H1 (cell line): ENCODE data around the gene FXYD5. TPM values are rescaled to one million over a fixed set of nuclear protein-coding genes. Genes with fewer than 3 reads are reported as not detected.

Experiments used
- CTCF ChIA-PET: fragments of 300-600 bp; sonication (Branson Sonifier 250); formaldehyde crosslinking; loops from one replicate; lab custom pipeline; 2021; ENCODE audit not compliant: partially characterized antibody; lab: Charles Lee
- POLR2A ChIA-PET: fragments of 300-600 bp; sonication (Branson Sonifier 250); formaldehyde crosslinking; loops from one replicate; lab custom pipeline; 2021; ENCODE audit warnings: inconsistent platforms; ENCODE audit not compliant: partially characterized antibody; lab: Charles Lee
- DNase-seq, 2 experiments: peaks; one replicate each; pipeline versions ENCODE4 v3.0.0 to v3.0.0-alpha.2; 2010 to 2022; ENCODE audit warnings: low spot score in 2 of 2, low read depth in 1 of 2, mixed read lengths in 1 of 2
- FAIRE-seq: peaks from 2 replicates; lab custom pipeline; 2011; peaks lifted over from hg19 to GRCh38; lab: Jason Lieb, UNC
- H2AFZ ChIP-seq: 2 replicates; pipeline ENCODE4 v1.8.1; 2012; ENCODE audit warnings: low read length, inconsistent platforms
- H2AK5ac ChIP-seq: 2 replicates; pipeline ENCODE4 v1.6.1; 2013; ENCODE audit warnings: low read depth, low read length
- H2BK120ac ChIP-seq: replicated peaks from 2 replicates; pipeline ENCODE3; 2013; ENCODE audit warnings: low read depth, low read length, inconsistent platforms
- H2BK12ac ChIP-seq: 2 replicates; pipeline ENCODE4 v1.6.1; 2013; ENCODE audit warnings: low read depth, low read length
- H2BK15ac ChIP-seq: 2 replicates; pipeline ENCODE4 v1.6.1; 2013; ENCODE audit warnings: low read length
- H2BK20ac ChIP-seq: 2 replicates; pipeline ENCODE4 v1.6.1; 2013; ENCODE audit warnings: low read length
- H2BK5ac ChIP-seq: 2 replicates; pipeline ENCODE4 v1.6.1; 2013; ENCODE audit warnings: low read depth, low read length
- H3K14ac ChIP-seq: 2 replicates; pipeline ENCODE4 v1.6.1; 2013; ENCODE audit warnings: inconsistent platforms; ENCODE audit not compliant: insufficient read length
- H3K18ac ChIP-seq: 2 replicates; pipeline ENCODE4 v1.6.1; 2013; ENCODE audit warnings: low read length; ENCODE audit errors: extremely low read depth
- H3K23ac ChIP-seq: 2 replicates; pipeline ENCODE4 v1.6.1; 2013; ENCODE audit warnings: inconsistent platforms; ENCODE audit not compliant: insufficient read length
- H3K23me2 ChIP-seq: 2 replicates; pipeline ENCODE4 v1.6.1; 2013; ENCODE audit warnings: low read depth, low read length
- H3K27ac ChIP-seq: 2 replicates; pipeline ENCODE4 v1.6.1; 2011; ENCODE audit warnings: low read depth, low read length, inconsistent platforms
- H3K27me3 ChIP-seq, 4 experiments: replicated peaks in 1 of 4; 1 replicate in 1 of 4; 2 replicates in 3 of 4; pipeline versions ENCODE4 v1.6.1 to v1.8.1; 2011 to 2013; ENCODE audit warnings: low read length in 3 of 4, mild to moderate bottlenecking in 3 of 4, inconsistent platforms in 2 of 4, mixed read lengths in 2 of 4, moderate library complexity in 1 of 4; ENCODE audit not compliant: control insufficient read depth in 3 of 4, insufficient read depth in 3 of 4; ENCODE audit errors: extremely low read depth in 1 of 4
- H3K36me3 ChIP-seq, 4 experiments: 2 replicates each; pipeline versions ENCODE4 v1.6.1 to v1.8.1; 2011 to 2013; ENCODE audit warnings: mild to moderate bottlenecking in 4 of 4, low read length in 3 of 4, moderate library complexity in 2 of 4, control low read depth in 1 of 4, inconsistent platforms in 1 of 4; ENCODE audit not compliant: insufficient read depth in 4 of 4, control insufficient read depth in 2 of 4
- H3K4ac ChIP-seq: replicated peaks from 2 replicates; pipeline ENCODE3; 2013; ENCODE audit warnings: low read length, low read depth, mixed read lengths, inconsistent platforms; ENCODE audit not compliant: insufficient read length
- H3K4me1 ChIP-seq, 4 experiments: replicated peaks in 1 of 4; 1 replicate in 1 of 4; 2 replicates in 3 of 4; pipeline versions ENCODE4 v1.6.1 to v1.8.1; 2011 to 2013; ENCODE audit warnings: low read length in 3 of 4, inconsistent platforms in 2 of 4, mixed read lengths in 1 of 4; ENCODE audit not compliant: insufficient read depth in 4 of 4, control insufficient read depth in 3 of 4
- H3K4me2 ChIP-seq, 2 experiments: 2 replicates each; pipeline versions ENCODE4 v1.6.1 to v1.8.1; 2011 to 2013; ENCODE audit warnings: low read depth in 2 of 2, low read length in 2 of 2, control low read depth in 1 of 2, inconsistent platforms in 1 of 2, mild to moderate bottlenecking in 1 of 2; ENCODE audit not compliant: insufficient read depth in 1 of 2
- H3K4me3 ChIP-seq, 4 experiments: fragments of 200-600, 300-600 bp in 1 of 4; sonication (generic), shearing (Covaris generic), sonication (Bioruptor Twin) in 1 of 4; 2 replicates each; pipeline versions ENCODE4 v1.5.1 to v1.8.1; 2011 to 2016; ENCODE audit warnings: low read length in 4 of 4, low read depth in 3 of 4, control low read depth in 2 of 4, inconsistent platforms in 2 of 4, mild to moderate bottlenecking in 2 of 4, mixed read lengths in 1 of 4, moderate library complexity in 1 of 4; ENCODE audit not compliant: insufficient read depth in 2 of 4; ENCODE audit errors: extremely low read depth in 1 of 4
- H3K56ac ChIP-seq: replicated peaks from 2 replicates; pipeline ENCODE3; 2013; ENCODE audit warnings: low read depth, mild to moderate bottlenecking, mixed read lengths, low read length, inconsistent platforms; ENCODE audit not compliant: insufficient read length
- H3K79me1 ChIP-seq: 2 replicates; pipeline ENCODE4 v1.6.1; 2013; ENCODE audit warnings: low read depth, low read length, control low read depth
- H3K79me2 ChIP-seq, 2 experiments: 2 replicates each; pipeline versions ENCODE4 v1.6.1 to v1.8.1; 2012 to 2013; ENCODE audit warnings: low read length in 2 of 2, mild to moderate bottlenecking in 2 of 2, inconsistent platforms in 1 of 2; ENCODE audit not compliant: insufficient read depth in 2 of 2, control insufficient read depth in 1 of 2
- H3K9ac ChIP-seq, 4 experiments: replicated peaks in 1 of 4; 1 replicate in 1 of 4; 2 replicates in 3 of 4; pipeline versions ENCODE4 v1.6.1 to v1.8.1; 2011 to 2013; ENCODE audit warnings: low read depth in 3 of 4, low read length in 3 of 4, control low read depth in 2 of 4, mild to moderate bottlenecking in 2 of 4, moderate library complexity in 2 of 4, inconsistent platforms in 1 of 4; ENCODE audit errors: extremely low read depth in 1 of 4
- H3K9me3 ChIP-seq, 2 experiments: 2 replicates each; pipeline versions ENCODE4 v1.6.1 to v1.8.1; 2012 to 2013; ENCODE audit warnings: mild to moderate bottlenecking in 2 of 2, moderate library complexity in 2 of 2, control low read depth in 1 of 2, inconsistent platforms in 1 of 2, low read depth in 1 of 2, low read length in 1 of 2, mixed read lengths in 1 of 2; ENCODE audit not compliant: insufficient read depth in 2 of 2
- H4K20me1 ChIP-seq, 2 experiments: replicated peaks in 1 of 2; 2 replicates each; pipeline versions ENCODE3 to v1.8.1; 2011 to 2013; ENCODE audit warnings: inconsistent platforms in 2 of 2, low read length in 2 of 2, mild to moderate bottlenecking in 1 of 2; ENCODE audit not compliant: insufficient read depth in 2 of 2, control insufficient read depth in 1 of 2
- H4K5ac ChIP-seq: 2 replicates; pipeline ENCODE4 v1.6.1; 2013; ENCODE audit warnings: low read length, low read depth, mixed read lengths, inconsistent platforms; ENCODE audit not compliant: insufficient read length
- H4K8ac ChIP-seq: 2 replicates; pipeline ENCODE4 v1.8.0; 2013; ENCODE audit warnings: mild to moderate bottlenecking, moderate library complexity, low read length, inconsistent platforms; ENCODE audit not compliant: insufficient read depth; ENCODE audit errors: extremely low read depth
- H4K91ac ChIP-seq: replicated peaks from 2 replicates; pipeline ENCODE3; 2013; ENCODE audit warnings: low read length, mixed read lengths, inconsistent platforms; ENCODE audit not compliant: insufficient read length
- CBX5 ChIP-seq: fragments of 300-800, 300-1000 bp; sonication (generic); IDR thresholded peaks from 2 replicates; pipeline ENCODE4 v1.7.1; 2016; ENCODE audit warnings: antibody characterized with exemption, low read length, low read depth
- CREB1 ChIP-seq: IDR thresholded peaks from 2 replicates; pipeline ENCODE4 v1.6.1; 2012; ENCODE audit warnings: inconsistent platforms
- CTBP2 ChIP-seq: IDR thresholded peaks from 2 replicates; pipeline ENCODE4 v1.7.0; 2011; ENCODE audit warnings: borderline replicate concordance, mild to moderate bottlenecking, moderate library complexity, mixed read lengths, low read length; ENCODE audit not compliant: insufficient read depth, insufficient read length
- EGR1 ChIP-seq: IDR thresholded peaks from 2 replicates; pipeline ENCODE4 v1.6.1; 2011; ENCODE audit warnings: low read depth, low read length, borderline replicate concordance
- EP300 ChIP-seq, 2 experiments: IDR thresholded peaks; 1 replicate in 1 of 2; 2 replicates in 1 of 2; pipeline ENCODE4 v1.6.1; 2011 to 2012; ENCODE audit warnings: low read depth in 2 of 2, low read length in 2 of 2, mild to moderate bottlenecking in 2 of 2, borderline replicate concordance in 1 of 2, inconsistent platforms in 1 of 2, moderate library complexity in 1 of 2
- KDM1A ChIP-seq: fragments of 200-600, 300-600 bp; sonication (generic); IDR thresholded peaks from 2 replicates; pipeline ENCODE4 v1.7.1; 2016; ENCODE audit warnings: mild to moderate bottlenecking, low read length, borderline replicate concordance
- KDM4A ChIP-seq: IDR thresholded peaks from one replicate; pipeline ENCODE4 v1.7.1; 2012; ENCODE audit warnings: low read depth, mild to moderate bottlenecking, moderate library complexity, low read length, inconsistent platforms; ENCODE audit not compliant: severe bottlenecking
- KDM5A ChIP-seq: fragments of 200-600 bp; IDR thresholded peaks from 2 replicates; pipeline ENCODE4 v1.7.1; 2012; ENCODE audit warnings: mild to moderate bottlenecking, low read length, inconsistent platforms, mixed read lengths
- POLR2A ChIP-seq, 2 experiments: IDR thresholded peaks; 1 replicate in 1 of 2; 2 replicates in 1 of 2; pipeline ENCODE4 v1.6.1; 2011; ENCODE audit warnings: low read depth in 2 of 2, low read length in 2 of 2, mild to moderate bottlenecking in 2 of 2; ENCODE audit errors: control extremely low read depth in 1 of 2
- RAD21 ChIP-seq, 2 experiments: IDR thresholded peaks in 1 of 2; conservative IDR thresholded peaks in 1 of 2; 2 replicates each; pipeline ENCODE4 v1.6.1; 2011; ENCODE audit warnings: low read depth in 2 of 2, low read length in 2 of 2, improper control_type of control experiment in 1 of 2, inconsistent platforms in 1 of 2, mild to moderate bottlenecking in 1 of 2, moderate library complexity in 1 of 2
- SIN3A ChIP-seq, 2 experiments: IDR thresholded peaks in 1 of 2; conservative IDR thresholded peaks in 1 of 2; 2 replicates each; pipeline ENCODE4 v1.6.1; 2011 to 2012; ENCODE audit warnings: low read length in 2 of 2, improper control_type of control experiment in 1 of 2, low read depth in 1 of 2, mild to moderate bottlenecking in 1 of 2
- SRF ChIP-seq: IDR thresholded peaks from 2 replicates; pipeline ENCODE4 v1.6.1; 2011; ENCODE audit warnings: mild to moderate bottlenecking, low read depth, low read length, moderate library complexity
- WGBS, 2 experiments: shearing (Covaris generic) in 1 of 2; methylation state at CpG; one replicate each; pipeline versions ENCODE4 v1.1.6 to v1.1.7; 2013 to 2015; ENCODE audit warnings: low lambda C conversion rate in 2 of 2, mixed read lengths in 2 of 2, inconsistent platforms in 1 of 2, low coverage in 1 of 2, missing lambda C conversion rate in 1 of 2; ENCODE audit not compliant: insufficient replicate concordance in 2 of 2, insufficient coverage in 1 of 2, insufficient read length in 1 of 2; ENCODE audit errors: extremely low coverage in 1 of 2, missing lambda C conversion rate in 1 of 2; 5-methylcytosine and 5-hydroxymethylcytosine counted together
- polyA plus RNA-seq, 7 experiments: library from polyadenylated mRNA; depleted of rRNA in 3 of 7; stranded (reverse) in 5 of 7; unstranded in 2 of 7; fragments of >200 nt in 5 of 7; fragments of 200-250 nt in 2 of 7; gene quantifications; 1 replicate in 5 of 7; 2 replicates in 1 of 7; 4 replicates in 1 of 7; pipeline versions ENCODE4 v1.2.1 to v1.2.3, GENCODE V29; 2011 to 2013; ENCODE audit warnings: missing spikeins in 2 of 7, mixed read lengths in 2 of 7
- total RNA-seq: library from RNA; stranded (reverse); fragmentation: NEBNext Ultra II Directional; extraction: Animal tissue kit (Norgen Biotek cat#: 25700); gene quantifications from 2 replicates; pipeline ENCODE4 v1.2.1, GENCODE V29; 2021

Gene FXYD5
- total and polyA plus RNA-seq, 2 of the 8 experiments (the other 6 are each of a cell fraction or from before 2014, with no cell fraction given) = 99.0 to 191 TPM

DNA sequence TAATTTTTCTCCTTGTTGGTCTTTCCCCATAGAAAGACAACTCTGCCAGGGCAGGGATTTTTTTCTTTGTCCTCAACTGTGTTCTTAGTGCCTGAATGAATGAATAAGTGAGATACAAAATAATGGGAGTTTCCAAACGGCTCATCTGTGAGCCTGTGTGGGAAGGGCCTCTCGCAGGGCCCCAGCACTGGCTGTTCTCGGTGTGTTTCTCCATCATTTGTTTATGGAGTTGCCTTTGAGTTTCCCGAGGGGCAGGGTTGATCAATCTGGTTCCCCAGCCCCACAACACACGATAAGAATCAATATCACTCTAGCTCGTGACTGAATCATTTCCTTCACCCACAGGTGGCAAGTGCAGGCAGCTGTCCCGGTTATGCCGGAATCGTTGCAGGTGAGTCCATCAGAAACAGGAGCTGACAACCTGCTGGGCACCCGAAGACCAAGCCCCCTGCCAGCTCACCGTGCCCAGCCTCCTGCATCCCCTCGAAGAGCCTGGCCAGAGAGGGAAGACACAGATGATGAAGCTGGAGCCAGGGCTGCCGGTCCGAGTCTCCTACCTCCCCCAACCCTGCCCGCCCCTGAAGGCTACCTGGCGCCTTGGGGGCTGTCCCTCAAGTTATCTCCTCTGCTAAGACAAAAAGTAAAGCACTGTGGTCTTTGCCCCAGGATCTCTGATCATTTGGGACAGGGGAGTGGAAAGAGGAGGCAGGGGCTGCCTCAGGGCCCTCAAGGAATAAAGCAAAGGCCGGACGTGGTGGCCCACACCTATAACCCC is 14.9 kb downstream of the FXYD5 start:
- TF ChIP-seq KDM4A = no peak
- no peak for TF ChIP-seq KDM1A
- TF ChIP-seq CTBP2 = no peak
- TF ChIP-seq SRF = no peak
- no peak for TF ChIP-seq EP300 (IDR thresholded peaks at IDR 0.05; ENCODE audit: borderline replicate concordance in 1 of 2, low read depth in 2 of 2, low read length in 2 of 2)
- no peak for TF ChIP-seq CREB1
- TF ChIP-seq KDM5A = no peak
- TF ChIP-seq RAD21 (IDR thresholded peaks at IDR 0.05 in 1 of 2, conservative IDR thresholded peaks at IDR 0.05 in 1 of 2; ENCODE audit: low read depth in 2 of 2, low read length in 2 of 2) = no peak
- TF ChIP-seq POLR2A (IDR thresholded peaks at IDR 0.05; ENCODE audit: control extremely low read depth in 1 of 2, low read depth in 2 of 2, low read length in 2 of 2) = no peak
- no peak for TF ChIP-seq EGR1
- TF ChIP-seq CBX5 = no peak
- TF ChIP-seq SIN3A (conservative IDR thresholded peaks at IDR 0.05 in 1 of 2, IDR thresholded peaks at IDR 0.05 in 1 of 2; ENCODE audit: low read depth in 1 of 2, low read length in 2 of 2) = no peak
- H3K79me2 ChIP-seq = no peaks in the 10 kb centered on the region
- H3K23me2 ChIP-seq = no peaks in the 10 kb centered on the region
- H4K8ac ChIP-seq = peak overlapping the region; percentile 23; the same call in 1 of the 2 replicates
- no peak overlapping the region for H3K18ac ChIP-seq
- no peak overlapping the region for H3K14ac ChIP-seq
- no peak overlapping the region for H3K56ac ChIP-seq
- H4K5ac ChIP-seq = no peak overlapping the region
- H3K36me3 ChIP-seq = peaks cover 5 to 31% (median 22%) of the 10 kb centered on the region in 4 experiments; a peak in 7 of 8 replicates
- no peak overlapping the region for H2BK15ac ChIP-seq
- H3K27ac ChIP-seq = no peak overlapping the region
- H3K4ac ChIP-seq = no peak overlapping the region
- no peaks in the 10 kb centered on the region for H4K20me1 ChIP-seq
- no peak overlapping the region for H2AK5ac ChIP-seq
- H2AFZ ChIP-seq = no peak overlapping the region
- no peak overlapping the region for H3K23ac ChIP-seq
- WGBS, 2 experiments = 91% methylated on average over 17 of the region's 18 CpGs; no CpG with 5 or more reads in 1 of the 2 experiments
- H3K79me1 ChIP-seq = no peaks in the 10 kb centered on the region; the same call in 1 of the 2 replicates
- no peak overlapping the region for H2BK12ac ChIP-seq
- no peak overlapping the region for H3K9ac ChIP-seq
- H3K4me3 ChIP-seq = no peak overlapping the region
- H3K4me1 ChIP-seq = no peaks in the 10 kb centered on the region
- no peak overlapping the region for H2BK5ac ChIP-seq
- DNase-seq = no peak
- ChIA-PET POLR2A (interaction anchor here (0.8 to 1.9 kb wide), 9 partner anchors 10 to 79 kb away, joined by 3 to 8 read pairs (median 3); no protein-coding TSS in a partner anchor), CTCF (interaction anchor here (1.0 to 3.2 kb wide), 4 partner anchors 10 to 55 kb away, joined by 3 to 16 read pairs (median 4); no protein-coding TSS in a partner anchor)
- no peak overlapping the region for H2BK120ac ChIP-seq
- H3K27me3 ChIP-seq = no peaks in the 10 kb centered on the region
- H3K9me3 ChIP-seq = 0 out of 4 replicates have a peak, but pooled peaks cover 0 to 2% of the 10 kb centered on the region in 2 experiments
- H3K4me2 ChIP-seq = no peak overlapping the region
- no peak for FAIRE-seq
- H4K91ac ChIP-seq = no peak overlapping the region
- no peak overlapping the region for H2BK20ac ChIP-seq
